OCI-M2 (cell line): ENCODE measurements around the gene RAB4B.
"Not testable (repeated sequence)": the region's sequence is repeated elsewhere in the genome, so short reads cannot be mapped to it uniquely, and the experiment has no call there.

Experiments used
- DNase-seq: peaks from one replicate; lab custom pipeline; 2025; ENCODE audit not compliant: unreplicated experiment; lab: John Stamatoyannopoulos, UW

The RAB4B gene

GRCh38 chr19:40802300-40803169 is 24.5 kb downstream of the RAB4B start:
- DNase-seq = no peak

- no peak for DNase-seq
These were observed 25.3 kb downstream of the RAB4B start for GRCh38 chr19:40803170-40803856.

GRCh38 chr19:40803857-40804782 is 26.1 kb downstream of the RAB4B start:
- no peak for DNase-seq

GRCh38 chr19:40804783-40805242 is 26.8 kb downstream of the RAB4B start:
- no peak for DNase-seq

- no peak for DNase-seq
These were observed 27.3 kb downstream of the RAB4B start for GRCh38 chr19:40805258-40805868.

GRCh38 chr19:40806423-40807146 is 28.5 kb downstream of the RAB4B start:
- no peak for DNase-seq

- DNase-seq = no peak
These were observed 29.3 kb downstream of the RAB4B start for GRCh38 chr19:40807147-40808020.

GRCh38 chr19:40808021-40808325 is 29.9 kb downstream of the RAB4B start:
- no peak for DNase-seq

GRCh38 chr19:40808497-40808896 is 30.4 kb downstream of the RAB4B start:
- no peak for DNase-seq

- DNase-seq = no peak
These were observed 31.5 kb downstream of the RAB4B start for GRCh38 chr19:40809358-40810086.

- DNase-seq = no peak
These were observed 32.1 kb downstream of the RAB4B start for GRCh38 chr19:40810160-40810559.

GRCh38 chr19:40810649-40811408 is 32.8 kb downstream of the RAB4B start:
- DNase-seq = not testable (repeated sequence)

- no peak for DNase-seq
These were observed 33.7 kb downstream of the RAB4B start for GRCh38 chr19:40811478-40812341.

GRCh38 chr19:40812571-40812970 is 34.5 kb downstream of the RAB4B start:
- DNase-seq = not testable (repeated sequence)

GRCh38 chr19:40813182-40813581 is 35.1 kb downstream of the RAB4B start:
- no peak for DNase-seq

- DNase-seq = no peak
These were observed 37.2 kb downstream of the RAB4B start for GRCh38 chr19:40815223-40815622.
